Measurements from ENCODE around the gene EPHB1. TPM values are rescaled to one million over a fixed set of nuclear protein-coding genes. Genes with fewer than 3 reads are reported as not detected.
A peak's percentile ranks its signal among the peaks of the same experiment; 100 is the strongest.

Gene EPHB1
- total and polyA plus RNA-seq, 2 experiments from 2014 or later: 0.43 to 0.81 TPM

DNA sequence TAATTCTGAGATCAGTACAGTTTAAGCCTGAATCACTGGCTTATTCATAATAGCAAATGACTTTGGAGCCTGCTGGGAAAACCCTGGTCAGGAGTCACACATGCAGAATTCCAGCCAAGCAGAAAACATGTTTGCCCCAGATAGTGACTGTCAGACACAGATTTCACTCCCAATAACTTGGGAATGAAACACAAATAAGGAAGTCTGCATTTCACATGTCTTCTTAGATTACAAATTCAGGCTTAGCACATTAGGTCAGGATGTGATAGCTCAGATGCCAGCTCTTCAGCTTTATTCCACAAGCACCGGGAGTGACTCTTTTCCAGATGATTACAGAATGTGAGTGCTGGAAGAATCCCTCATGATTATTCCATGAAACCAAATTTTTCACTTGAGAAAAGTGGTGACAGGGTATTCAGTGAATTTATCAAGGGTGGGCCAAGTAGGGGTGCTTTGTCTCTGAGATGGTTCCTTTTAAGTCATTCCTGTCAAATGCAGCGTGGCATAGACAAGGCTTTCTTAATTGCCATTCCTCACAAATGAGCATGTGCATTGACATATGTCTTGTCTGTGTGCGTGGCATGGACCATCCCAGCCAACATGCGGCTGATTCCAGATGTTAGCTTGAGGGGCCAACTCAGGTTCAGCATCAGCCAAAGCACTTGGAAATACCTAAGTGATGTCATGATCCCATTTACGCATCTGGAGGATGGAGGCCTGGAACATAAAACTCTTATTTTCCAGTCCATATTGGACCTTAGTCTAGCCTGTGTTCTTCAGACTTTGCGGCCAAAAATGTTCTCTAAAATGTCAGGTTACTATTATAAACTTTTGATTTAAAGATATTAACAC is 191.0 kb downstream of the EPHB1 start:
- no peaks in the 10 kb centered on the region for H3F3A ChIP-seq (ENCODE audit: insufficient read depth)
- no peaks in the 10 kb centered on the region for H3K9me2 ChIP-seq (ENCODE audit: insufficient read depth)
- WGBS, 2 experiments (ENCODE audit: low coverage in 1 of 2, low lambda C conversion rate in 2 of 2, missing lambda C conversion rate in 2 of 2): 22 to 25% methylated on average over 6 of the region's 6 CpGs
- no peaks in the 10 kb centered on the region for H3K9me3 ChIP-seq (ENCODE audit: low read depth)
- no peaks in the 10 kb centered on the region for H3K27me3 ChIP-seq (replicated peaks; ENCODE audit: insufficient read depth)
- no peak overlapping the region for H3K27ac ChIP-seq
- no peak overlapping the region for H3K9ac ChIP-seq
- no peaks in the 10 kb centered on the region for H3K4me1 ChIP-seq (ENCODE audit: insufficient read depth)
- no peak for TF ChIP-seq EZH2 (IDR thresholded peaks at IDR 0.05; ENCODE audit: insufficient read depth, poor library complexity, severe bottlenecking)
- no peak for TF ChIP-seq EZH2phosphoT487 (IDR thresholded peaks at IDR 0.05; ENCODE audit: insufficient read depth, low read depth)
- no peak overlapping the region for H3K4me2 ChIP-seq (ENCODE audit: unreplicated experiment)
- no peaks in the 10 kb centered on the region for H4K20me1 ChIP-seq (ENCODE audit: insufficient read depth)
- no peak overlapping the region for H2AFZ ChIP-seq
- H3K36me3 ChIP-seq (ENCODE audit: low read depth): no peaks in the 10 kb centered on the region
- in situ Hi-C loops (cut with MboI): no loop called here
- H3K4me3 ChIP-seq: no peak overlapping the region
- DNase-seq: peak; percentile 48
- no peaks in the 10 kb centered on the region for H3K79me2 ChIP-seq (ENCODE audit: insufficient read depth)

DNA sequence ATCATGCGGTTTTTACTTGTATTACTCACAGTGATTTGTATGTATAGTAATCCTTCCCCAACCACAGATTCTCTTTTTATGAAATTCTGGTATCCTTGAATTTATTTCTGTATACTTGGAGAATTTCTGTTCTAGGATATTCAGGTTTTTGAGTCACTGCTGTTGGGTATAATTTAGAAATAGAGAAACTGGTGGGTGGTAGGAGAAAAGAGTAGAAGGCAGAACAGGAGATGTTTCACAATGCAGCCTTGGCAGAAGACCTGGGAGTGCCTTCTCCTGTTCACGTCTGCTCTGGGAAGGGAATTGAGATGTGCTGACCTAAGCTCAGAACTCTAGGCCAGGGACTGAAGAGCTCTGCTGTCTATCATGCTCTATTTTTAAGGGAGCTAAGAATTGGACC is 193.6 kb downstream of the EPHB1 start:
- TF ChIP-seq EZH2 (IDR thresholded peaks at IDR 0.05; ENCODE audit: insufficient read depth, poor library complexity, severe bottlenecking): no peak
- TF ChIP-seq EZH2phosphoT487 (IDR thresholded peaks at IDR 0.05; ENCODE audit: insufficient read depth, low read depth): no peak
- Histone ChIP-seq H3K9me2 (ENCODE audit: insufficient read depth) (no peaks in the 10 kb centered on the region), H3K27me3 (replicated peaks; ENCODE audit: insufficient read depth) (no peaks in the 10 kb centered on the region), H3F3A (ENCODE audit: insufficient read depth) (no peaks in the 10 kb centered on the region), H3K36me3 (ENCODE audit: low read depth) (no peaks in the 10 kb centered on the region), H3K9me3 (ENCODE audit: low read depth) (no peaks in the 10 kb centered on the region), H3K79me2 (ENCODE audit: insufficient read depth) (no peaks in the 10 kb centered on the region), H2AFZ (no peak overlapping the region), H3K9ac (no peak overlapping the region), H3K4me1 (ENCODE audit: insufficient read depth) (no peaks in the 10 kb centered on the region), H4K20me1 (ENCODE audit: insufficient read depth) (no peaks in the 10 kb centered on the region), H3K4me2 (ENCODE audit: unreplicated experiment) (no peak overlapping the region), H3K4me3 (no peak overlapping the region), H3K27ac (no peak overlapping the region)
- 54 to 67% methylated on average over 2 of the region's 2 CpGs for WGBS, 2 experiments (ENCODE audit: low coverage in 1 of 2, low lambda C conversion rate in 2 of 2, missing lambda C conversion rate in 2 of 2)
- no peak for DNase-seq
- in situ Hi-C loops (cut with MboI): no loop called here

DNA sequence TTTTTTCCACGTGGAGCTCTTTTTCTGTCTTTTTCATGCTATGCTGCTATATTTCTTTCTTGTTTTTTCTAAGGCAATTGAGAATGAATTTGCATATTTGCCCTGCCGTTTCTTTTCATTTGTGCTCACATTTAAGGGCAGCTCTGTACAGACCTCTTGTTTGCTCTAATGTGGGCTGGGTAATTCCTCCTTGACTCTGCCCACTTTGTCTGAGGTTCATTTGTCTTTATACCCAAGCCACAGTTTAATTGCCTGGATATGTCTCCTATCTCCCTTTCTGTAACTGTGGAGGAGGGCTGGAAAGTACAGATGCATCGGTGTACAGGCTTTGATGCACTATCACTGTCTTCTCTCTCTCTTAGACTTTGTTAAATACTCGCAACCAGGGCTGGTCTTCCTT is 195.9 kb downstream of the EPHB1 start:
- no peak overlapping the region for H3K4me2 ChIP-seq (ENCODE audit: unreplicated experiment)
- no peak for DNase-seq
- no peak for TF ChIP-seq EZH2 (IDR thresholded peaks at IDR 0.05; ENCODE audit: insufficient read depth, poor library complexity, severe bottlenecking)
- TF ChIP-seq EZH2phosphoT487 (IDR thresholded peaks at IDR 0.05; ENCODE audit: insufficient read depth, low read depth): no peak
- in situ Hi-C loops (cut with MboI): no loop called here
- H3K79me2 ChIP-seq (ENCODE audit: insufficient read depth): no peaks in the 10 kb centered on the region
- no peaks in the 10 kb centered on the region for H3K4me1 ChIP-seq (ENCODE audit: insufficient read depth)
- H3K27ac ChIP-seq: no peak overlapping the region
- H3K36me3 ChIP-seq (ENCODE audit: low read depth): no peaks in the 10 kb centered on the region
- no peaks in the 10 kb centered on the region for H3K27me3 ChIP-seq (replicated peaks; ENCODE audit: insufficient read depth)
- no peaks in the 10 kb centered on the region for H3F3A ChIP-seq (ENCODE audit: insufficient read depth)
- no peak overlapping the region for H2AFZ ChIP-seq
- no peaks in the 10 kb centered on the region for H3K9me2 ChIP-seq (ENCODE audit: insufficient read depth)
- no peaks in the 10 kb centered on the region for H4K20me1 ChIP-seq (ENCODE audit: insufficient read depth)
- no peaks in the 10 kb centered on the region for H3K9me3 ChIP-seq (ENCODE audit: low read depth)
- no peak overlapping the region for H3K4me3 ChIP-seq
- no peak overlapping the region for H3K9ac ChIP-seq
- 59 to 68% methylated on average over 4 of the region's 4 CpGs for WGBS, 2 experiments (ENCODE audit: low coverage in 1 of 2, low lambda C conversion rate in 2 of 2, missing lambda C conversion rate in 2 of 2)

DNA sequence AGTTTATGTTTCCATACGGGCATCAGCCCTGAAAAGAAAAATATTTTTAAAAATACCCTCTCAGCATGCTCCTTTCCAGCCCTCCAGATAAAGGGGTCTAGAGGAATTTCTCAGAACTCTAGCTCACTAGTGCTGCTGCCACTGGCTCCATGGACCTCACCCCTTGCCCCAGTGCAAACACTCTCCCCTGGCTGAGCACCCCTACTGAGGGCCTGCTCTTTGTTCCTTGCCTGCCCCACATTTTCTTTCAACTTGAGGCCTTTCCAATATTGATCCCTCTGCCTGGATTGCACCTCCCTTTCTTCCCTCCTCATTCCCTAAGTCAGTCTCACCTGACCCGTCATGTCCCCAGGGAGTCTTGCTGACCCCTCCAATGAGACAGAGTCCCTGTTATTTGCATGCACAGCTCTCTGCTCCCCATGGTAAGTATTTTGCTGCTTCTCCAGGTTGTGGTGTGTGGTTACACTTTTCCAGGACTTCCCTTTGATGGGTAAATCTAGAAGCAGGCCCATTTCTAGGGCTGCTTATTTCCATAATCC is 196.5 kb downstream of the EPHB1 start:
- WGBS, 2 experiments (ENCODE audit: low coverage in 1 of 2, low lambda C conversion rate in 2 of 2, missing lambda C conversion rate in 2 of 2): 76 to 82% methylated on average over 2 of the region's 2 CpGs
- TF ChIP-seq EZH2phosphoT487 (IDR thresholded peaks at IDR 0.05; ENCODE audit: insufficient read depth, low read depth) (no peak), EZH2 (IDR thresholded peaks at IDR 0.05; ENCODE audit: insufficient read depth, poor library complexity, severe bottlenecking) (no peak)
- Histone ChIP-seq H3K27me3 (replicated peaks; ENCODE audit: insufficient read depth) (no peaks in the 10 kb centered on the region), H3K9me3 (ENCODE audit: low read depth) (no peaks in the 10 kb centered on the region), H3K27ac (no peak overlapping the region), H3K4me1 (ENCODE audit: insufficient read depth) (no peaks in the 10 kb centered on the region), H3K79me2 (ENCODE audit: insufficient read depth) (no peaks in the 10 kb centered on the region), H3K9me2 (ENCODE audit: insufficient read depth) (no peaks in the 10 kb centered on the region), H3K9ac (no peak overlapping the region), H3K4me2 (ENCODE audit: unreplicated experiment) (no peak overlapping the region), H3K4me3 (no peak overlapping the region), H3F3A (ENCODE audit: insufficient read depth) (no peaks in the 10 kb centered on the region), H4K20me1 (ENCODE audit: insufficient read depth) (no peaks in the 10 kb centered on the region), H2AFZ (no peak overlapping the region), H3K36me3 (ENCODE audit: low read depth) (no peaks in the 10 kb centered on the region)
- in situ Hi-C loops (cut with MboI): no loop called here
- no peak for DNase-seq
